Panc1 (cell line): ENCODE measurements around the gene FOCAD. TPM values are rescaled to one million over a fixed set of nuclear protein-coding genes. Genes with fewer than 3 reads are reported as not detected.

Experiments
- ATAC-seq: fragments of 200-7000 bp; cut with Tn5 transposase; 2 replicates; pipeline ENCODE4 v1.9.1; 2020; ENCODE audit warnings: mild to moderate bottlenecking, moderate library complexity
- BruUV-seq: library from RNA; stranded (reverse); fragments of 400-500 nt; replicated peaks from 2 replicates; lab custom pipeline; 2021; lab: Mats Ljungman, UMichigan
- CTCF ChIA-PET: fragments of 300-600 bp; sonication (Branson Sonifier 250); formaldehyde crosslinking; loops from one replicate; lab custom pipeline; 2022; ENCODE audit warnings: antibody characterized with exemption; lab: Charles Lee
- POLR2A ChIA-PET: fragments of 300-600 bp; sonication (Branson Sonifier 250); formaldehyde crosslinking; loops from one replicate; lab custom pipeline; 2022; ENCODE audit warnings: antibody characterized with exemption; lab: Charles Lee
- DNase-seq: peaks from one replicate; pipeline ENCODE4 v3.0.0-alpha.2; 2010; ENCODE audit warnings: low read depth, low spot score
- H3K27ac ChIP-seq: 2 replicates; pipeline ENCODE4 v1.5.1; 2011; ENCODE audit warnings: mild to moderate bottlenecking, low read length, inconsistent platforms
- H3K27me3 ChIP-seq: fragments of 200-500 bp; sonication (Bioruptor generic); 2 replicates; pipeline ENCODE4 v1.6.0; 2014; ENCODE audit warnings: low read length, inconsistent platforms; ENCODE audit not compliant: control insufficient read depth, insufficient read depth
- H3K36me3 ChIP-seq: fragments of 200-500 bp; sonication (Bioruptor generic); 2 replicates; pipeline ENCODE4 v1.5.1; 2014; ENCODE audit warnings: inconsistent platforms, mild to moderate bottlenecking, low read length, moderate library complexity; ENCODE audit not compliant: control insufficient read depth, insufficient read depth
- H3K4me1 ChIP-seq: 2 replicates; pipeline ENCODE4 v1.5.1; 2011; ENCODE audit warnings: inconsistent platforms, mild to moderate bottlenecking, low read length, moderate library complexity; ENCODE audit not compliant: control insufficient read depth, insufficient read depth
- H3K4me3 ChIP-seq, 2 experiments: 2 replicates each; pipeline ENCODE4 v1.5.1; 2011 to 2012; ENCODE audit warnings: low read depth in 2 of 2, low read length in 2 of 2, mild to moderate bottlenecking in 2 of 2, inconsistent platforms in 1 of 2, moderate library complexity in 1 of 2
- H3K9me3 ChIP-seq: fragments of 200-500 bp; sonication (Bioruptor generic); 2 replicates; pipeline ENCODE4 v1.5.1; 2014; ENCODE audit warnings: low read depth, mild to moderate bottlenecking, inconsistent platforms, low read length, moderate library complexity; ENCODE audit not compliant: control insufficient read depth, insufficient read depth
- CTCF ChIP-seq: fragments of 450-650 bp; IDR thresholded peaks from 2 replicates; pipeline ENCODE4 v1.5.1; 2017; ENCODE audit warnings: mild to moderate bottlenecking
- POLR2AphosphoS5 ChIP-seq: IDR thresholded peaks from 2 replicates; pipeline ENCODE4 v1.6.1; 2012; ENCODE audit warnings: mild to moderate bottlenecking, low read depth, low read length, moderate library complexity
- REST ChIP-seq, 2 experiments: IDR thresholded peaks; 2 replicates each; pipeline ENCODE4 v1.6.1; 2011 to 2012; ENCODE audit warnings: low read depth in 2 of 2, control low read depth in 1 of 2, low read length in 1 of 2, mild to moderate bottlenecking in 1 of 2, moderate library complexity in 1 of 2; ENCODE audit not compliant: insufficient read depth in 1 of 2
- SIN3A ChIP-seq: IDR thresholded peaks from 2 replicates; pipeline ENCODE4 v1.6.1; 2012; ENCODE audit warnings: low read depth, mild to moderate bottlenecking, low read length, moderate library complexity, borderline replicate concordance; ENCODE audit not compliant: insufficient read depth
- TCF7L2 ChIP-seq: IDR thresholded peaks from 2 replicates; pipeline ENCODE4 v1.6.1; 2011; ENCODE audit warnings: mild to moderate bottlenecking, low read depth, low read length, inconsistent platforms
- in situ Hi-C: cut with HindIII; loops from 2 replicates; pipeline ENCODE4 v1.10.0; 2016; ENCODE audit warnings: low sequenced_read_pairs, low pct_unique_long_range_greater_than_20kb
- intact Hi-C: fragments of 100-400 bp; cut with micrococcal nuclease; formaldehyde crosslinking; loops from one replicate; pipeline ENCODE4 v1.10.0; 2022; ENCODE audit not compliant: unreplicated experiment
- total RNA-seq: library from RNA; stranded (reverse); gene quantifications from one replicate; pipeline ENCODE4 v1.2.1, GENCODE V29; 2021; ENCODE audit not compliant: unreplicated experiment

Gene FOCAD
- total RNA-seq, 1 experiment from 2014 or later = 9.8 TPM

- no peak overlapping the region for H3K4me3 ChIP-seq
- BruUV-seq = no TSS peak
- intact Hi-C loops = no loop called here
- H3K27me3 ChIP-seq = no peaks in the 10 kb centered on the region
- no peak overlapping the region for H3K27ac ChIP-seq
- no peaks in the 10 kb centered on the region for H3K9me3 ChIP-seq
- in situ Hi-C loops = no loop called here
- no peaks in the 10 kb centered on the region for H3K4me1 ChIP-seq
- POLR2A ChIA-PET = no interaction called here
- no peaks in the 10 kb centered on the region for H3K36me3 ChIP-seq
- DNase-seq (no peak), ATAC-seq (no peak)
- no peak for TF ChIP-seq REST (IDR thresholded peaks at IDR 0.05; ENCODE audit: insufficient read depth in 1 of 2, low read depth in 2 of 2, low read length in 1 of 2)
- no peak for TF ChIP-seq SIN3A
- no peak for TF ChIP-seq TCF7L2
- no peak for TF ChIP-seq POLR2AphosphoS5
- no peak for TF ChIP-seq CTCF
- CTCF ChIA-PET = no interaction called here
These were observed 355.2 kb downstream of the FOCAD start for GRCh38 chr9:21039302-21039701.

- BruUV-seq = no TSS peak
- ATAC-seq = no peak
- ChIA-PET POLR2A (no interaction called here), CTCF (no interaction called here)
- H3K36me3 ChIP-seq = no peaks in the 10 kb centered on the region
- no peak for DNase-seq
- TF ChIP-seq CTCF (no peak), POLR2AphosphoS5 (no peak), REST (IDR thresholded peaks at IDR 0.05; ENCODE audit: insufficient read depth in 1 of 2, low read depth in 2 of 2, low read length in 1 of 2) (no peak), TCF7L2 (no peak), SIN3A (no peak)
- in situ Hi-C loops (no loop called here), intact Hi-C loops (no loop called here)
- no peak overlapping the region for H3K27ac ChIP-seq
- H3K27me3 ChIP-seq = no peaks in the 10 kb centered on the region
- H3K4me3 ChIP-seq = no peak overlapping the region
- H3K4me1 ChIP-seq = no peaks in the 10 kb centered on the region
- H3K9me3 ChIP-seq = no peaks in the 10 kb centered on the region
These were observed 358.4 kb downstream of the FOCAD start for GRCh38 chr9:21042466-21042865.
